NCI-H146 (cell line): Measurements from ENCODE around the gene SWI5.
"Not testable (repeated sequence)": the region's sequence is repeated elsewhere in the genome, so short reads cannot be mapped to it uniquely, and the experiment has no call there.

ENCODE experiments used
- DNase-seq: peaks from one replicate; lab custom pipeline; 2025; lab: John Stamatoyannopoulos, UW

SWI5 gene

DNA sequence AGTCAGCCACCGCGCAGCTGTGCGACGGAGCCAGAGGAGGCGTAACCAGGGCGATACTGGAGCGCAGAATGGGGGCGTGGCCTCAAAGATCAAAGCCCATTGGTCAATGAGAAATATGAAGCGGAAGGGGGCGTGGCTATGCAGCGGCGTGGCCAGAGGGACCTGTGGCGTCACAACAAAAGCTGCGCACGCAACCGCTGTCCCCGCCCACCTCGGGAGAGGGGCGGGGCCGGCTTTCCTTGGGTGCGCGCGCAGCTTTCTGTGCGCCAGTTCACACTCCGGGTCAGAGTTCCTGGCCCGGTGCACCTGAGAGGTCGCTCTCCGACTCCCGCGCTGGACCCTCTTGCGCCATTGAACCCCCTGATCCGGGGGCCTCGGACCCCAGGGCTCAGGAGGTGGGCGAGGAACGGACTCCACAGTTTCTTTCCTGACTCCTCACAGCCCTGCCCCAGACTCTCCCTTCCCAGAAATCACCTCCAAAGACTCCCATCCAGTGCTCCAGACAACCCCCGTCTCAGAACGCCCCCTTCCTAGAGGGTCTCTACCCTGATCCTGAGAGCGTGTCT is at the start of gene SWI5:
Gene SWI5 (plus strand): TSS at position 269 of the 566 bp plus-strand sequence.
- DNase-seq, result peak; percentile 98

DNA sequence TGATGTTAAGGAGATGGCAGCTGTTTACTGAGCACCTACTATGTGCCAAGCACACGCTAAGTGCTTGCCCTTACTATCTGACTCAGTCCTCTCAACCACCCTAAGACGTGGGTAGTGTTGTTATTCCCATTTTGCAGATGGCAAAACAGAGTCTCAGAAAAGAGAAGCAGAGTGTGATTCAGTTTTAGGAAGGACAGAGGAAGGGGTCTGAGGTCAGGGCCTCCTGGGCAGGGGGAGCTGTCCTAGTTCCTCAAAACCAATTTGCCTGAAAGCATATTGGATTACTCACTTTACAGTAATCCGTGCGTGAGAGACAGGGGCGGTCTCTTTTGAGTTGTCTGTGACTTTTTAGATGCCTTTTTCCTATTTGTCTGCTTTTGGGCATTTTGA is 49.7 kb upstream of the SWI5 start:
- DNase-seq, result no peak

DNA sequence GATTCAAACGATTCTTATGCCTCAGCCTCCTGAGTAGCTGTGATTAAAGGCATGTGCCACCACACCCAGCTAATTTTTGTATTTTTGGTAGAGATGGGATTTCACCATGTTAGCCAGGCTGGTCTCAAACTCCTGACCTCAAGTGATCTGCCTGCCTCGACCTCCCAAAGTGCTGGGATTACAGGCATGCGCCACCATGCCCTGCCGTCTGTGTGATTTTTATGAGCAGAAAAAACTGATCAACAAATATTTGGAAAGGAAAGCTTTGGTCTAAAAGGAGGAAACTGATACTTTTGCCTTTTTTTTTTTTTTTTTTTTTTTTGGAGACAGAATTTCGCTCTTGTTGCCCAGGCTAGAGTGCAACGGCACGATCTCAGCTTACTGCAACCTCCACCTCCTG is 45.2 kb upstream of the SWI5 start:
- DNase-seq, result not testable (repeated sequence)

GRCh38 chr9:128231638-128232527 is 44.2 kb upstream of the SWI5 start:
- DNase-seq, result no peak

- no peak for DNase-seq
Measured at GRCh38 chr9:128232528-128233428, 43.3 kb upstream of the SWI5 start.

DNA sequence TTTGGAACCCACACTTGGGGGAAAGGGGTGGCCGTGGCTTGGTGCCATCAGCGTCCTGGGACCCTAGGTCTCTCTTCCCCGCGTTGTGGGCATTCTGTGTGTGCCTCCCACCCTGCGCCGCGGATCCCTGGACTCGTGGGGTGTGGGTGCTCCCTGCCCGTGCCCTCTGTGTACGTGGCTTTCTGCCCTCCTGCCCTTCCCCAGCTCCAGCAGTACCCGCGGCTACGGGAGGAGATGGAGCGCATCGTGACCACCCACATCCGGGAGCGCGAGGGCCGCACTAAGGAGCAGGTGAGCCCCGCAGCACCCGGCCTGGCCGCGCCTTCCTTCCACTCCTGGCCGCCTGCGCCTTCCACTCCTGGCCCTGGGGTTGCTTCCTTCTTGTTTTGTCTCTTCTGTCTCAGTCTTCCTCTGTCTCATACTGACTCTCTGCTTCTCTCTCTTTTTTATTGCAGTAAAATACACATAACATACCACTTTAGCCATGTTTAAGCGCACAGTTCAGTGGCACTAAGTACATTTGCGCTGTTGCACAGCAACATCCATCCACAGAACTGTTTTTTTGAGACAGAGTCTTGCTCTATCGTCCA is 42.2 kb upstream of the SWI5 start:
- no peak for DNase-seq

DNA sequence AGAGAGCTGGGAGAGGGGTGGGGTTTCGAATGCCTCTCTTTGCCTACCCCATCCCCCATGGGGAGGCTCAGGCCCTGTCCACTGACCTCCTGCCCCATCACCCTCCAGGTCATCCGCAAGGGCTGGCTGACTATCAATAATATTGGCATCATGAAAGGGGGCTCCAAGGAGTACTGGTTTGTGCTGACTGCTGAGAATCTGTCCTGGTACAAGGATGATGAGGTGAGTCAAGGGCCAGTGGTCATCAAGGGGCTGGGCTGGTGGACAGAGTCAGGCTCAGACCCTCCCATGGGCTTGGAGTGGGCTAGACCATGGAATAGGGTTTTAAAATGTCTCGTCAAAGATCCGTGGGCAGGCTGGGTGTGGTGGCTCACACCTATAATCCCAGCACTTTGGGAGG is 34.0 kb upstream of the SWI5 start:
- no peak for DNase-seq

GRCh38 chr9:128242828-128243214 is 33.3 kb upstream of the SWI5 start:
- DNase-seq, result no peak

- DNase-seq, result no peak
Measured at GRCh38 chr9:128243215-128244018, 32.7 kb upstream of the SWI5 start.

DNA sequence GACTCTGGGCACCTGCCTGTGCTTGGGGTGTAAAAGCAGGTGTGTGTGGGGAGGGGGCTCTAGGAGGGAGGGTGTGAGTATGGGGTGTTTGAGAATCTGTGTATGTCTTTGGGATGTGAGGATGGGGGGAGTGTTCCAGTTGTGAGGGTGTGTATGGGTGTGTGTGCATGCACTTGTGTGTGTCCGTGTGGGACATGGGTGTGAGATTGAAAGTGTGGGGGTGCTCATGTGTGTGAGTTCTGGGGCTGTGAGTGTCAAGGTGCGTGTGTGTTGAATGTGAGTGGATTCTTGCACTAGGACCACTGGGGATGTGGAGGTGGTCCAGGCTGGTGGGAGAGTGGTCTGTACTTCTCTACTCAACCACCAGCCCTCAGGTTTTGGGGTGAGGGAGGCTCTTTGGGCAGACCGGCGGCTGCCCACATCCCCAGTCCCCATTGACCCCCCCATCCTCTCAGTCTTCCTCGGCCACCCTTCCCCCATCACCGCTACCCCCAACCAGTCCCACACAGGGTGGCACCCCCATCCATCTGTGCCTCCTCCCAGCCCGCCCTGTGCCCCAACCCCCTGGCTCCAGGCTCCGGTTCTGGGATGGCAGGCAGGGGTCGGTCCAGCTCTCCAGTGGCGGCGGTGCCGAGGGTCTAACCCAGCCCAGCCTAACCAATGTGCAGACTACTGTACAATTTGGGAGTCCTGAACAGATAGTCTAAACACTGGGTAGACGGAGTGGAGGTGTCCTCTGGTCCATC is 31.8 kb upstream of the SWI5 start:
- DNase-seq, result no peak

GRCh38 chr9:128244837-128245231 is 31.2 kb upstream of the SWI5 start:
- no peak for DNase-seq

DNA sequence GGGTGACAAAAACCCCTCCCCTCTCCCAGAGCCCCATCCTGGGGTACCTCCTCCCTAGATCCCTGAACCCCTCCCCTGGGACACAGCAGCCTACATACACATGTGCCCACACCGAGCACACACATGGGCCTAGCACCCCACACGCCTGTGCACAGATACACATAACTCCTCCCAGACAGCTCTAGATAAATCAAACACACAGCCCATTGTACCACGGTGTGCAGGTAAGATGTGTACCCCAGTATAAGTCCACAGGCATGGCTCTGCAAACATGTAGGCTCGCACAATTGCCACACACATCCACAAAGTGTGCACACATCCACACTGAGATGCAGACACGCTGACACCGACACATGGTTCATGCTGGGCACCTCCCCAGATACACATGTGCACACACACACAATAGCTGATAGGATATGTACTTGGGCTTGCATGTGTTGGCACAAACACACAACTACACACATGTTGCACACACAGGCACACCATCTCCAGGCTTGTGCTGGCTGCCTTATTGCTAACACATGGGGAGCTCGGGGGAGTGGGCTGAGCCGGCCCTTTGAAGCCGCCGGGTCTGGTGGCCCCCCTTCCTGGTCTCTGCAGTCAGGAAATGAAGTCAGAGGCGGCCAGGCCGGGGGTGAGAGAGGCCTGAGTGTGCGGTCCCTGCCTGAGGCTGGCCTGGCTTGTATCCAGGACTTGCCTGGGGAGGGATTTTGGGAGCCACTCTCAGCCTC is 30.5 kb upstream of the SWI5 start:
- no peak for DNase-seq

DNA sequence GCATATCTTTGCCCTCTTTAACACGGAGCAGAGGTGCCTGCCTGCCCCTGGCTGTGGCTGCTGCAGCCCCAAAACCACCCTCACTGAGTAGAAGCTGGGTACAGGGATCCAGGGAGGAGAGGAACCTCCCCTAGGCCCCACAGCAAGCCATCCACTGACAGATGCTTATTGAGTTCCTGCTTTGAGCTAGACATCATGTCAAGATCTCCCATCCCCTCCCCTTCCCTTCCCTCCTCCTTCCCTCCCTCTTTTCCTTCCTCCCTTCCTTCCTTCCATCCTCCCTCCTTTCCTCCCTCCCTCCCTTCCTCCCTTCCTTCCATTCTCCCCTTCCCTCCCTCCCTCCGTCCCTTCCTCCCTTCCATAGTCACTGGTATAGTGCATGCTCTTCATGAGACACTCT is 29.6 kb upstream of the SWI5 start:
- DNase-seq, result no peak

DNA sequence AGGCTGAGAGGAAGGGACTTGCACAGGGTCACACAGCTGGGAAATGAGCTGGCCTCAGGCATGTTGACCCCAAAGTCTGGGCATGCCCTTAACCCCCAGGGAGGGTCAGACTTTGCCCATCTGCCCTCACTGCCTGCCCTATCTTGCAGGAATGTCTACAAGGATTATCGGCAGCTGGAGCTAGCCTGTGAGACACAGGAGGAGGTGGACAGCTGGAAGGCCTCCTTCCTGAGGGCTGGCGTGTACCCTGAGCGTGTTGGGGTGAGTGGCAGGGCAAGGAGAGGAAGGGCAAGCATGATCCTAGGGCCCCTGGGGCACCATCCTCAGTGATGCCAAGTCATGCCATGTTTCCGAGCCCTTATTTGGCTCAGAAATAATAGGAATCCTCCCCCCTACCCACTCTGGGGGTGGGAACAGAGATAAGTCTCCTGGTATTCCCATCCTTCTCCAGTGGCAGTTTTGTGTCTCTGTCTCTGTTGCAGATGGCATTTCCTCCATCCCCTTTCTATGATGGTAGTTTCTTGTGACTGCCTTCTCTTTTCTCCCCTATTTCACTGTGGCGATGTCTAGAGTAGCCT is 28.8 kb upstream of the SWI5 start:
- no peak for DNase-seq

- DNase-seq, result no peak
Measured at GRCh38 chr9:128249558-128249907, 26.5 kb upstream of the SWI5 start.

GRCh38 chr9:128249908-128250838 is 25.9 kb upstream of the SWI5 start:
- DNase-seq, result peak; percentile 53

GRCh38 chr9:128250839-128251731 is 25.0 kb upstream of the SWI5 start:
- no peak for DNase-seq

GRCh38 chr9:128251732-128252100 is 24.4 kb upstream of the SWI5 start:
- DNase-seq, result no peak
